Stomach (tissue), 4 donors: ENCODE results near the gene GSTA5.

Experiments
- CTCF ChIP-seq, 7 experiments: fragments of 450-650 bp in 4 of 7; fragments of 200-600 bp in 3 of 7; sonication (generic) in 3 of 7; IDR thresholded peaks; one replicate each; pipeline ENCODE4 v1.5.1; 2016 to 2019; ENCODE audit warnings: antibody characterized with exemption in 7 of 7, control low read depth in 2 of 7, mild to moderate bottlenecking in 1 of 7
- POLR2A ChIP-seq, 4 donors: fragments of 450-650 bp; IDR thresholded peaks; one replicate each; pipeline ENCODE4 v1.6.1; 2016; ENCODE audit warnings: antibody characterized with exemption in 4 of 4, control low read depth in 2 of 4, mild to moderate bottlenecking in 1 of 4, moderate library complexity in 1 of 4

- TF ChIP-seq POLR2A (IDR thresholded peaks at IDR 0.05): no peak
- no peak for TF ChIP-seq CTCF (IDR thresholded peaks at IDR 0.05)
Measured at GRCh38 chr6:52877786-52878185, 37.2 kb upstream of the GSTA5 start.
